ENCODE data around the gene SOX9. TPM values are rescaled to one million over a fixed set of nuclear protein-coding genes. Genes with fewer than 3 reads are reported as not detected.

The SOX9 gene
- polyA plus RNA-seq, 2 of the 4 experiments (the other 2 are of a cell fraction): 6.7 to 12.3 TPM

DNA sequence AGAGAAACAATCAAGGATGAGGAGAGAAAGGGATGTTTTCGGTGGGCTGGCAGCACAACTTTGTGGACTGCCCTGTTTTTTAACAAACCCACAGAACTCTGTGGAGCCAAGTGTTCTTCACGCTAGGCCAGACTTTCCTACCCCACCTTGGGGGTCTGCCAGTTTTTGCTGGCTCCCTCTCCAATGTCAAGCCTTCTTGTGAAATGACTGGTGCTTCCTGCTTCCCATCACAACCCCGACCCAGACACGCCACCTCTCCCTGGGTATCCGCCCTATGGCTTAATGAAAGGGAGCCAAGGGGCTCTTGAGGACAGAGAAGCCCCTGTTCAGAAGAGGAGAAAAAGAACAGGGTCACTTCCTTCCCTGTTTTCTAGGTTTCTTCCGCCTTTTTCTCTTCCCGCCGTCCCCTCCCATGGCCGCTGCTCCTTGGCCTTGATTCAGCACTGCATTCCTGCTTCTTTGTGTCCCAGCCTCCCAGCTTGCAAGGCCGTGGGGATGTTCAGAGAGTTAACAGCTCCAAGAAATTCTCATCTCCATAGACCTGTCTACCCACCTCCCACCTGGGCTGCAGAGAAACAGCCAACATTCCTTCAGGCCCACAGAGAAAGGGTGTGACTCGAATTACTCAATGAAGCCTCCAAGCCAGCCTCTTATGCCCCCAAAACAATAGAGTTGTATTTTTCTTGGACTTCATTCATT, 16.5 kb upstream of the SOX9 start:
- no peaks in the 10 kb centered on the region for H3K4me1 ChIP-seq
- ATAC-seq: no peak
- H3K27ac ChIP-seq: no peak overlapping the region
- H3K9me3 ChIP-seq: no peaks in the 10 kb centered on the region
- POLR2A ChIA-PET: no interaction called here
- CTCF ChIA-PET: interaction anchor here (0.7 to 1.6 kb wide), 4 partner anchors 10 to 1337 kb away, joined by 3 to 7 read pairs (median 4); no protein-coding TSS in a partner anchor
- DNase-seq (ENCODE audit: low read depth in 1 of 2, low spot score in 1 of 2): no peak
- WGBS (ENCODE audit: missing lambda C conversion rate): 73% methylated on average over 11 of the region's 11 CpGs
- no peak for TF ChIP-seq MAZ (IDR thresholded peaks at IDR 0.05; ENCODE audit: borderline replicate concordance, low read depth, low read length)
- TF ChIP-seq PHF8 (IDR thresholded peaks at IDR 0.05; ENCODE audit: borderline replicate concordance, low read depth): no peak
- TF ChIP-seq RARB (CRISPR knock-in tag; IDR thresholded peaks at IDR 0.05): no peak
- TF ChIP-seq, protein P1, sequence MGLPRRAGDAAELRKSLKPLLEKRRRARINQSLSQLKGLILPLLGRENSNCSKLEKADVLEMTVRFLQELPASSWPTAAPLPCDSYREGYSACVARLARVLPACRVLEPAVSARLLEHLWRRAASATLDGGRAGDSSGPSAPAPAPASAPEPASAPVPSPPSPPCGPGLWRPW (IDR thresholded peaks at IDR 0.05): no peak
- TF ChIP-seq KDM1A (IDR thresholded peaks at IDR 0.05; ENCODE audit: low read depth): no peak
- no peak for TF ChIP-seq CBX8 (IDR thresholded peaks at IDR 0.05)
- TF ChIP-seq HOXB13 (CRISPR knock-in tag; IDR thresholded peaks at IDR 0.05; ENCODE audit: low read depth): no peak
- TF ChIP-seq, protein P2, sequence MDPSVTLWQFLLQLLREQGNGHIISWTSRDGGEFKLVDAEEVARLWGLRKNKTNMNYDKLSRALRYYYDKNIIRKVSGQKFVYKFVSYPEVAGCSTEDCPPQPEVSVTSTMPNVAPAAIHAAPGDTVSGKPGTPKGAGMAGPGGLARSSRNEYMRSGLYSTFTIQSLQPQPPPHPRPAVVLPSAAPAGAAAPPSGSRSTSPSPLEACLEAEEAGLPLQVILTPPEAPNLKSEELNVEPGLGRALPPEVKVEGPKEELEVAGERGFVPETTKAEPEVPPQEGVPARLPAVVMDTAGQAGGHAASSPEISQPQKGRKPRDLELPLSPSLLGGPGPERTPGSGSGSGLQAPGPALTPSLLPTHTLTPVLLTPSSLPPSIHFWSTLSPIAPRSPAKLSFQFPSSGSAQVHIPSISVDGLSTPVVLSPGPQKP (IDR thresholded peaks at IDR 0.05; ENCODE audit: low read depth, low read length): no peak
- no peak for TF ChIP-seq RAD21 (conservative IDR thresholded peaks at IDR 0.05 in 1 of 2, IDR thresholded peaks at IDR 0.05 in 1 of 2)
- no peak for TF ChIP-seq TP53 (CRISPR knock-in tag; IDR thresholded peaks at IDR 0.05)
- TF ChIP-seq, protein P3, sequence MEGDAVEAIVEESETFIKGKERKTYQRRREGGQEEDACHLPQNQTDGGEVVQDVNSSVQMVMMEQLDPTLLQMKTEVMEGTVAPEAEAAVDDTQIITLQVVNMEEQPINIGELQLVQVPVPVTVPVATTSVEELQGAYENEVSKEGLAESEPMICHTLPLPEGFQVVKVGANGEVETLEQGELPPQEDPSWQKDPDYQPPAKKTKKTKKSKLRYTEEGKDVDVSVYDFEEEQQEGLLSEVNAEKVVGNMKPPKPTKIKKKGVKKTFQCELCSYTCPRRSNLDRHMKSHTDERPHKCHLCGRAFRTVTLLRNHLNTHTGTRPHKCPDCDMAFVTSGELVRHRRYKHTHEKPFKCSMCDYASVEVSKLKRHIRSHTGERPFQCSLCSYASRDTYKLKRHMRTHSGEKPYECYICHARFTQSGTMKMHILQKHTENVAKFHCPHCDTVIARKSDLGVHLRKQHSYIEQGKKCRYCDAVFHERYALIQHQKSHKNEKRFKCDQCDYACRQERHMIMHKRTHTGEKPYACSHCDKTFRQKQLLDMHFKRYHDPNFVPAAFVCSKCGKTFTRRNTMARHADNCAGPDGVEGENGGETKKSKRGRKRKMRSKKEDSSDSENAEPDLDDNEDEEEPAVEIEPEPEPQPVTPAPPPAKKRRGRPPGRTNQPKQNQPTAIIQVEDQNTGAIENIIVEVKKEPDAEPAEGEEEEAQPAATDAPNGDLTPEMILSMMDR (IDR thresholded peaks at IDR 0.05): no peak
- no peak overlapping the region for H3K4me3 ChIP-seq
- no peak for FAIRE-seq
- no peak overlapping the region for H3K4me2 ChIP-seq

DNA sequence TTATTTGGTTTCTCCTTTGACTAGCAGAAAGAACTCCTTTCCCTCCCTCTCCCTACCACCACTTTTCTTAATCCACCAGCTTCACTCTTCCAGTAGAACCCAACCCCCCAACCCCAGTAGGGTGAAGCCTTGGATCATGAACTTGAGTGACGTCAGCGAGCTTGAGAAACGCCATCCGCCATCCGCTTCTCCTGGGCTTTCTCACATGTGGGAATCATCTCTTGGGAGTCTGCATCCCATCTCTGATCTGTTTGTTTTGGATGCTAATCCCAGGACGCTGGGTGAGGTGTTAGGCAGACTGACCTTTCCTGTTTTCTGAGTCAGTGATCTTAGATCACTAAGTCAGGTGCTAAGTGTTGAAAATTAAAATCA, 16.0 kb upstream of the SOX9 start:
- 75% methylated on average over 6 of the region's 6 CpGs for WGBS (ENCODE audit: missing lambda C conversion rate)
- Histone ChIP-seq H3K9me3 (no peaks in the 10 kb centered on the region), H3K27ac (no peak overlapping the region), H3K4me1 (no peaks in the 10 kb centered on the region), H3K4me3 (no peak overlapping the region), H3K4me2 (no peak overlapping the region)
- TF ChIP-seq, protein P1 (IDR thresholded peaks at IDR 0.05): no peak
- TF ChIP-seq EP300 (IDR thresholded peaks at IDR 0.05) (no peak), ZSCAN20 (CRISPR knock-in tag; IDR thresholded peaks at IDR 0.05) (no peak), PHF8 (IDR thresholded peaks at IDR 0.05; ENCODE audit: borderline replicate concordance, low read depth) (no peak), RNF2 (IDR thresholded peaks at IDR 0.05; ENCODE audit: borderline replicate concordance, low read depth) (no peak), HOXB5 (CRISPR knock-in tag; IDR thresholded peaks at IDR 0.05) (no peak), HDAC2 (IDR thresholded peaks at IDR 0.05) (no peak), RCOR1 (IDR thresholded peaks at IDR 0.05; ENCODE audit: low read depth, low read length) (no peak), NR3C1 (IDR thresholded peaks at IDR 0.05) (no peak)
- DNase-seq (ENCODE audit: low read depth in 1 of 2, low spot score in 1 of 2): no peak
- CTCF ChIA-PET: interaction anchor here (0.6 to 3.9 kb wide), 4 partner anchors 14 to 1337 kb away, joined by 3 to 12 read pairs (median 4); no protein-coding TSS in a partner anchor
- POLR2A ChIA-PET: no interaction called here
- FAIRE-seq: no peak
- ATAC-seq: no peak

DNA sequence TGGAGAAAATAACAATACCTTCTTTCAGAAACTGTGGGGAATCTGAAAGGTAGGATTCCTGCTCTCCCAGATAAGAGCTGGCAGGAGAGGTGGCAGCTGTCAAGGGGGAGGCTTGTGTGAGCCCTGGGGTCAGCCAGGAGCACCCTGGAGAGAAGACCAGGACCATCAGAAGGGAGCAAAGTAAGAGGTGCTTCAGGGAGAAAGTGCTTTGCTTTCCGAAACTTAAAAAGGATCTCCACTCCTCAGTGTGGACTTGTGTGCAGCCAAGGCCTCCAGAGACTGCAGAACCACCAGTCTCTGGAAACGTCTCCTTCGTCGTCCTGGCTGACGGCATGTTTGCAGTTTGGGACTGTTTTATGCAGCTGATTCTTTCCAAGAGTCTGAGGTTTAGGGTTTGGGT, 13.7 kb upstream of the SOX9 start:
- H3K4me2 ChIP-seq: no peak overlapping the region
- no peak for FAIRE-seq
- ChIA-PET POLR2A (no interaction called here), CTCF (interaction anchor here (0.8 to 3.9 kb wide), 3 partner anchors 12 to 1340 kb away, joined by 3 to 12 read pairs (median 3); no protein-coding TSS in a partner anchor)
- no peaks in the 10 kb centered on the region for H3K9me3 ChIP-seq
- WGBS (ENCODE audit: missing lambda C conversion rate): 86% methylated on average over 5 of the region's 5 CpGs
- DNase-seq (ENCODE audit: low read depth in 1 of 2, low spot score in 1 of 2): no peak
- no peak for TF ChIP-seq CHD2 (IDR thresholded peaks at IDR 0.05; ENCODE audit: low read length, partially characterized antibody)
- TF ChIP-seq SREBF2 (IDR thresholded peaks at IDR 0.05): no peak
- TF ChIP-seq, protein P4, sequence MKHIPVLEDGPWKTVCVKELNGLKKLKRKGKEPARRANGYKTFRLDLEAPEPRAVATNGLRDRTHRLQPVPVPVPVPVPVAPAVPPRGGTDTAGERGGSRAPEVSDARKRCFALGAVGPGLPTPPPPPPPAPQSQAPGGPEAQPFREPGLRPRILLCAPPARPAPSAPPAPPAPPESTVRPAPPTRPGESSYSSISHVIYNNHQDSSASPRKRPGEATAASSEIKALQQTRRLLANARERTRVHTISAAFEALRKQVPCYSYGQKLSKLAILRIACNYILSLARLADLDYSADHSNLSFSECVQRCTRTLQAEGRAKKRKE (CRISPR knock-in tag; IDR thresholded peaks at IDR 0.05; ENCODE audit: low read depth): no peak
- TF ChIP-seq RNF2 (IDR thresholded peaks at IDR 0.05; ENCODE audit: borderline replicate concordance, low read depth): no peak
- H3K27ac ChIP-seq: no peak overlapping the region
- H3K4me1 ChIP-seq: peaks cover 11% of the 10 kb centered on the region
- H3K4me3 ChIP-seq: no peak overlapping the region
- ATAC-seq: no peak

Measured in A549 (cell line).